ENCODE results near the gene CPNE2.
"Not testable (repeated sequence)": the region's sequence is repeated elsewhere in the genome, so short reads cannot be mapped to it uniquely, and the experiment has no call there.

Gene CPNE2

DNA sequence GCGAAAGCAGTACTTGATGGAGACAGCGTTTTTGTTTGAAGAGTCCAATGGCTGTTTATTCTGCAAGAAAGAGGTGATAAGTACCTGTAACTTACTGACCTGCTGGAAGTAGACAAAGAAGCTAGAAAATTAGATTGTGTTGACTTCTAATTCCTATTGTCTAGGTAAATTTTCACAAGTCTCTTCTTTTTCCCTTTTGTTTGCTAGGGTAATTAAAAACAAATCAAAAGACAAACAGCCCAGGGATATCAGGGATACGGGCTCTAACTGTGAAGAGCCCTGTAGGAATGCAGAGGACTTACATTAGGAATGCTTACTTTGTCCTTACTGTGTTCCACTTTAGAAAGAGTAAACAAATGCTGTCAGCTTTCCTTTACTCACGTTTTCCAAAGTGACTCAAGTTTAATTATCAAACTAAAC, 86.4 kb downstream of the CPNE2 start:
- no peak for DNase-seq

DNA sequence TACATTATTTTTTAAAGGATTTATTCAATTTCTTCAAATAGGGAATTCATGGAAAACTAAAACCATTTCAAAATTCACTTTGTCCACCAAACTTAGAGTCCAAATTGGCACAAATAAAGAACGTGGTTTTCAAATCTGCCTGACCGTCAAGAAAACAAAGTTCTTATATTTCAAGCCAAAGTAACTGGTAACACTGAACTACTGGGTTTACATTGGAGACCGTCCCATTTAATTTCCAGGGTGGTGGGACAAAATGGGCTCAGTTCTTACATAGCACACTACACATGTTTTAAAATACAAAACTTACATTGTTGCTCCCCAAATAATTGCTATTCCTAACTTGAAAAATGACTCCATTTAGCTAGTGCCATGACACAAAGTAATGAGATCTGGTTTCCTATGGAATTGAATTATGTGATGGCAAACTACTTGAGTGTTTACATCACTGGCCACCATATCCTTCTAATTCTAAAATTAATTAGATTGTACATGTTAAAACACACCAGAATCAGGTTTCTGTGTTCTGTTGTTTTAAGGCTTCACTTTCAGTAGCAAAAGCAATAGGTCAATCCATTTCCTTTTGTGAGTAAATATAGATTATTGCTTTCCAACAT, 86.9 kb downstream of the CPNE2 start:
- no peak for DNase-seq

DNA sequence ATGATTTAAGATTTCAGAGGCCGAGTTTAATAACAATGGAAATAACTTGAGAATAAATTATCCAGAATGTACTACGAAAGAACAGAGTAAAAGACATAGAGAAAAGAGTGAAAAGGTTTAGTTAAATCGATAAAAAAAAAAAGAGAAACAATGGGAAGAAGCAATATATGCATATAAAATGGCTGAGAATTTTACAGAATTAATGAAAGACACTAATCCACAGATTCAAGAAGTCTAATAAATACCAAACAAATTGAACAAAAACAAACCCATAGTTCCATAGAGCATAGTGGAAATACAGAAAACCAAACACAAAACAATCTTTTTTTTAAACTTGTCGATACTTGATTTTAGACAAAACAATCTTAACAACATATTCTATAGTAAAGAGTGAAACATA, 91.7 kb downstream of the CPNE2 start:
- no peak for DNase-seq

DNA sequence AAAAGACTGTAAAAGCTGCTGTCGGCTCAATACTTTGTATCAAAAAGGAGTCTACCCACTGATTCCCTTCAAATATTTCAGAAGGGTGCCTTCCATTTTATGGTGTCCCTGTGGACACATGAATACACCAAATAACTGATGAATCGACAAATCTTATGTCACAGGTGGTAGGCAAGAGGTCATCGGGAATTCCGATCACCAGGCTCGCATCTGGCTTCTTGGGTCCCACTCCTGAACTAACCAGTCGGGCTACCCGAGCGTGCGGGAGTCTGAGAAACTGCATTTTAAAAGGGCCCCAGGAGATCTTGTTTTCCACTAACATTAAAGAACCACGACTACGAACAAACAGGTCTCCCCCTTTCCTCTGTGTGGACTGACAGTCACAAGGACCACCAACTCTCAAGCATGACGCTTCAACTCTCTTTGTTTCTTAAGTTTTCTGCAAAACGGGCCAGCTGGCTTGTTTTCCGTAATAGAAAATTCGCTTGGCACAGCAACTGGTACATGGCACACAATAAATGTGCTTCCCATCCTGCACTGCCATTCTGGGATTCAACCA, 92.6 kb downstream of the CPNE2 start:
- DNase-seq, result peak; percentile 8

DNA sequence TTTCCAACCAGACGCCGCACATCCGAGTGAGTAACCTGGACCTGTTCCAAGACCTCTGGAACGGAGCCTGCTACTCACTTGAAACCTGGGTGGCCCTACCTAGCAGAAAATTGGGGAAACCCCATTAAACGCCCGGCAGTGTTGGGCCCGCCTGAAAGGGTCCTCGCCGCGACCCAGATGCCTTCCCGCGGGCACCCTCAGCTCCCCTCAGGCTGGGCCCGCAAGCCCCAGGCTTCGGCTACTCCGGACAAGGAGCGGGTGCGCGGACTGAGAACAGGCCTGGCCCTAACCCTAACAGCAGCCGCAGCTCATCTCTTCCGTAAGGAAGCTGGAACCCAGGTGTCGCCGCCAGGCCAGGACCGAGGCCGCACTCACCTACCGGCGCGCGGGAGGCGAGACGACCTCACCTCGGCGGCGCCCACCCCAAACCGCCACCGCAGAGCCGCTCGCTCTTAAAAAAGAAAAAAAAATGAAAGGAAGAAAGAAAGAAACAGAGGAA, 93.1 kb downstream of the CPNE2 start:
- peak; percentile 68 for DNase-seq

DNA sequence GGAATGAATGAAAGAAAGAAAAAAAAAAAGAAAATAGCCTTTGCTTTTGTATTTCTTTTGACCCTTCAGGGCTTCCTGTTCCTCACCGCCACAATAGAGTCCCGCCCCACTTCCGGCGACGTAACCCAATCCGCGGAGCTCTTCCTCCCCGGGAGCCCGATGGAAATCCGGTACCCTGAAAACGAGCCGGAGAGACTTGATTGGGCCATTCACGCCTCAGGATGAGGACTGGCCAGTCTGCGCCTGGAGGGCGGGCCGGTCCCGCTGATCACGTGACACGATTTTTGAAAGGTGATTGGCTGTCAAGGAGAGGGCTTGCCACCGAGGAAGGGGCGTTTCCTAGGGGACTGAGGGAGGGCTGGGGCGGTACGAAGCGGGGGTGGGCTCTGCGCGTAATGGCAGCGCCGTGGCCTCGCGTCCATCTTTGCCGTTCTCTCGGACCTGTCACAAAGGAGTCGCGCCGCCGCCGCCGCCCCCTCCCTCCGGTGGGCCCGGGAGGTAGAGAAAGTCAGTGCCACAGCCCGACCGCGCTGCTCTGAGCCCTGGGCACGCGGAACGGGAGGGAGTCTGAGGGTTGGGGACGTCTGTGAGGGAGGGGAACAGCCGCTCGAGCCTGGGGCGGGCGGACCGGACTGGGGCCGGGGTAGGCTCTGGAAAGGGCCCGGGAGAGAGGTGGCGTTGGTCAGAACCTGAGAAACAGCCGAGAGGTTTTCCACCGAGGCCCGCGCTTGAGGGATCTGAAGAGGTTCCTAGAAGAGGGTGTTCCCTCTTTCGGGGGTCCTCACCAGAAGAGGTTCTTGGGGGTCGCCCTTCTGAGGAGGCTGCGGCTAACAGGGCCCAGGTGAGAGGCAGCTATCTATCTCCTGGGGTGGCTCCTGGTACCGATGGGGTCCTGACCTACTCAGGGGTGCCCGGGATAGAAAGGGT, 93.8 kb downstream of the CPNE2 start, which contains the start of the genes PSME3IP1 and RSPRY1:
Gene PSME3IP1 (minus strand): TSS at position 95 of the 927 bp plus-strand sequence. CDS start 12,185 bp downstream, outside the sequence.
Gene RSPRY1 (plus strand): TSS at position 385 of the 927 bp plus-strand sequence. CDS start 18,330 bp downstream, outside the sequence.
- peak; percentile 100 for DNase-seq

DNA sequence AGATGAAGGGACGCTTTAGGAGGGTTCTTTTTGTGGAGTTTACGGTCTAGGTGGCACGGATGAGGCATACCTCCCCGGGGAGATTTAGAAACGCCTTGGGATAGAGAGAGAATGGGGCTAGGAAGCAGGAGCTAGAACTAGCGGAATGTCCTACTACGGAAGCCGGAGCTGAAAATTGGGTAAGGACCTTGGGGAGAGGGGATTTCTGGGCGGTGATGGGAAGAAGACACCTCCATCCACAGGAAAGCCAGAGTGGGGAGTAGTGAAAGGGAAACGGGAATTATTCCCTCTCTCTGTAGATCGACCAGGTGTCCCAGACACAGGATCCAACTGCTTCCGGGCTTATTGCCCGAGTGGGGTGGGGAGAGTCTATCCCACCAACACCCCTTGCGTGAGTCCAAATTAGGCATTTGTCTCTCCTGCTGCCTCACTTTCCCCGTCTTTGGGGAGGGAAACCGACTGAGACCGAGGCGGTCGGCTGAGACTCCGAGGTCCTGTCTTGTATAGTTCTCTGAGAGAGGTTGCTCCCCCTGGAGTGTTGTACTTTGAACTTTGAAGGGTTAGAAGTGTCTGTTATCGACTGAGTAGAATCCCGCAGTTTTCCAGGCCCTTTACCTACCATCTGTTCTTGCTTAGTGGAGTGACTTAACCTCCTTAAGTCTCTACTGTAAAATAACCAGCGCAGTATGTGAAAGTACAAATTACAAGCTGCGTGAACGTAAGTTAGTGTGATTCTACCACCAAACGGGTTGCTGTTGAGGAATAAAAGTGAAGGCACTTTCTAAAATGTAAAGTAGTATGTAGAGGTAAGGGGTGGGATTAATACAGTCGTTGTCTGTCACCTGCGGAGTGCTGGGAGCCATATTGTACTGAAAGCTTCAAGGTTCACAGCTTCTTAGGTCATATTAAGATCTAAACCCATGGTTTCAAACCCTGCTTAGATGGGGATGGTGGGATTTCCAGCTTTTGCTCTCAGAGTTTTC, 94.8 kb downstream of the CPNE2 start:
- DNase-seq, result peak; percentile 54

DNA sequence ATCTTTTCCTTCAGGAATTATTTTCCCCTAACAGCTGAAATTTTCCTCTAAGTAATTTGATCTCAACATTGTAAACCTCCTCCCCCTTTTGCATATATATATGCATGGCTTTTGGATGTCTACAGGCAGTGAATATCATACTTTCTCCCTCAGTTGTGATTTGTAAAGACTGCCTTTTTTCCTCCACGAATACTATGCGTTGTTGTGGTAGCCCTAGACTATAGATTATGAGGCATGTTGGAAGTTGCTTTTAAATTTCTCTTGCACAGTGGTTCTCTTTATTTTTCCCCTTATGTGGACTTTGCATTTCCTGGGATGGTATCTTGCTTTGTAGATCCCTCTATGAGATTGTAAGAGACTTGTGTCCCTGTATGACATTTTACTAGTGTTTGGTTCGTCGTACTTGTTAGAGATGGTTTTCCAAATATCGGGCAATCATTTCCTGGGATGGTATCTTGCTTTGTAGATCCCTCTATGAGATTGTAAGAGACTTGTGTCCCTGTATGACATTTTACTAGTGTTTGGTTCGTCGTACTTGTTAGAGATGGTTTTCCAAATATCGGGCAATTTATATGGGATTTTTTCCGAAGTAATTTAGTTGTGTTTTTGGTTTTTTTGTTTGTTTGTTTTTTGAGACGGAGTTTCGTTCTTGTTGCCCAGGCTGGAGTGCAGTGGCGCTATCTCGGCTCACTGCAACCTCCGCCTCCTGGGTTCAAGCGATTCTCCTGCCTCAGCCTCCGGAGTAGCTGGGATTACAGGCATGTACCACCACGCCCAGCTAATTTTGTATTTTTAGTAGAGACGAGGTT, 95.7 kb downstream of the CPNE2 start:
- DNase-seq, result not testable (repeated sequence)

DNA sequence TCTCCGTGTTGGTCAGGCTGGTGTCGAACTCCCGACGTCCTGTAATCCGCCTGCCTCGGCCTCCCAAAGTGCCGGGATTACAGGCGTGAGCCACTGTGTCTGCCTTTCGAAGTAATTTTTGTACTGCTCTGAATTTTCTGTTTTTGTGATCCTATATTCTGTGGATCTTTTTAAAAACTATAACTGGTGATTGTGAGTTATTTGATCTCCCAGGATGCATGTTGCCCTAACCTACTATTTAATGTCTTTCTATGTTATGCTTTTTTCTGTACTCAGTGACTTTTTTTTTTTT, 96.3 kb downstream of the CPNE2 start:
- DNase-seq, result no peak

DNA sequence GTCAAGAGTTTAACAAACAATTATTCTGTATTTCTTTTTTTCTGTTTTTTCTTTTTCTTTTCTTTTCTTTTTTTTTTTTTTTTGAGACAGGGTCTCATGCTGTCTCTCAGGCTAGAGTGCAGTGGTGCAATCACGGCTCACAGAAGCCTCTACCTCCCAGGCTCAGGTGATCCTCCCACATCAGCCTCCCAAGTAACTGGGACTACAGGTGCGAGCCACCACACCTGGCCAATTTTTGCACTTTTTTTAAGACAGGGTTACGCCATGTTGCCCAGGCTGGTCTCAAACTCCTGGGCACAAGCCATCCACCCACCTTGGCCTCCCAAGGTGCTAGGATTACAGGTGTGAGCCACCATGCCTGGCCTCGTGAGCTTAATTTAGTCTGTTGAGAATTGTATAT, 97.1 kb downstream of the CPNE2 start:
- DNase-seq, result not testable (repeated sequence)

DNA sequence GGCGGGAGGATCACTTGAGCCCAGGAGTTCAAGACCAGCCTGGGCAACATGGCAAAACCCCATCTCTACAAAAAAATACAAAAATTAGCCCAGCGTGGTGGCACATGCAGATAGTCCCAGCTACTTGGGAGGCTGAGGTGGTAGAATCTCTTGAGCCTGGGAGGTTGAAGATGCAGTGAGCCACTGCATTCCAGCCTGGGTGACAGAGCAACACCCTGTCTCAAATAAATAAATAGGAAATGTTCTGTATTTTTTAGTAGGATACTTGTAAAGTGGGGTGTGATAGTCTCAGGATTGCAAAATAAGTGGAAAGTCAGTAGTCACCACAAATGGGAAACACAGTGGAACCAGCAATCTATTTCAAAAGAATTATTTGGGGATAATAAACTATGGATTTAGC, 97.8 kb downstream of the CPNE2 start:
- DNase-seq, result no peak

DNA sequence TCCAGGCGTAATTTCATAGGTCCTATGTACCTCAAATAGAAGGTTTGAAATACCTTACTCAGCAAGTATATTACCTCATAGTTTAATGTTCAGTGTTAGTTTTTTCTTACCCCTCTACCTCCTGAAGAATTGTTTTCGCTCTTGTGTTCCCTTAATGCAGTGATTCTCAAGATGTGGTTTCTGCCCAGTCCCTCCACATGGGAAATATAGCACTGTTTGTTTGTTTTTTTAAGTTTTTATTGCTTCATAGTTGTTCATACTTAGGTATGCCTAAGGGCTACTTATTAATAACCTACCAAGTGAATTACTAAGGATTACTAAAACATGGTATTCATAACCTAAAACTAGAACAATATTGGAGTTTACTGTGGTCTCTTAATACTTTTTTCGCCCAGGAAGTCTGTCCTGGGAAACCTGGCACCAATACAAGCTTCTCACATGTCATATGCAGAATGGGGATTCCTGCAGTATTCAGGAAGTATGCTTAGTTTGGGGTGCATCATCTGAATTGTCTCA, 98.7 kb downstream of the CPNE2 start:
- DNase-seq, result no peak

DNA sequence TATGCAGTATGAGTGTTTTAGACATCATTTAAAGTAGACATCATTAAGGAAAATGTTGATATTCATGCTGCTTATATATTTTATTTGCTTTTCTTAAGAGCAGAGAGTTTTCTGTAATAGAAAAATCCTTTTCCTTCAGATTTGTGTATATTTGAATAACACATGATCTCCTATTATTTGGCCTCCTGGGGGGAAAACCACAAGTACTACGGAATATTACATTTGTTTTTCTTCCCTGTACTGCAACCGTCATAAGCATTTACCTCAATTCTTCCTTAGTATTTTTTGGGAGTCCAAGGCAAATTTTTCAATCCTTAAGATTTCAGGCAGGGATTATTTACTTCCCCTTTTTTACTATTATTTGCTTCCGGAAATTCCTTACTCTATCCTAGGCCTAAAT, 99.8 kb downstream of the CPNE2 start:
- DNase-seq, result no peak

DNA sequence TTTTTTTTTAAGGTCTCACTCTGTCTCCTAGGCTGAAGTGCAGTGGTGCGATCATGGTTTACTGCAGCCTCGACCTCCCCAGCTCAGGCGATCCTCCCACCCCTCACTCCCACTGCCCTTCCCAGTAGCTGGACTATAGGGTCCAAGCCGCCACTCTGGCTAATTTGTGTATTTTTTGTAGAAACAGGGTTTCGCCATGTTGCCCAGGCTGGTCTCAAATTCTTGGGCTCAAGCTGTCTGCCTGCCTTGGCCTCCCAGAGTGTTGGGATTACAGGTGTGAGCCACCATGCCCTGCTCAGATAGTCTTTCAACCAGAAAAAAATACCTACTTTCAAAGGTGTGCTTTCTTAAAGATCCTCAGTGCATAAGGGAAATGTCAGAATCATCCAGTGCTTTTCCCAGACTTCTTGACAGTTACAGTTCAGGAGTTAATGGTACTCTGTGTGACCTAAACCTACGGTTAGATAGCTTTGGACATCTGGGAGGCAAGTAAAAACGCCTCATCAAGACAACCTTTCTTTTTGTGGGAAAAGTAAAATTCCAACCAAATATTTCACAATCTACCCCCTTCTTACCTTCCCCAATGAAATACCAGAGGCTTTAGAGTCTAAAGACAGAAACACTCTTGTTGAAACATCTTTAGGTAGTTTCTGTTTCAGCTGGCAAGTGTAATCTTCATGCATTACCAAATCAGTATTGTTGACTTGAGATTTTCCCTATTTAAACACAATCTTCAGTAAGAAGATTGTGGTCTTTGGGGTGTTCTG, 100.5 kb downstream of the CPNE2 start:
- DNase-seq, result no peak

DNA sequence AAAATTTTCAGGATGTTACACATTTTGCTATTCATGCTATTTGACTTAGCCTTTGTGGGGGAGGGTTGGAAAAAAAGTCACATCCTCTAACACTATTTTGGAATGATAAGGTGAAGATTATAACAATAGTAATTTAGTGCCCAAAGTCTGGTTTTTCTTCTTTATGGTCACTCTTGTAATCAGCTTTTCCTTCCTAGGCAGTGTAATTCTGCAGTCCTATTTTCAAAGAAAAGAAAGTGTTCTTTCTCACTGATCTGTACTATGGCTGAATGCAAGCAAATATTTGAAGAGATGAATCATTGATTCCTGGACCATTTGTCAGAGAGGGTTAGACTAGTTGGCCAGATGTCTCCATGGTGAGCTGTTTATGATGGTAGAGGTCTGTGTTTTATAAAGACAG, 102.1 kb downstream of the CPNE2 start:
- DNase-seq, result no peak

DNA sequence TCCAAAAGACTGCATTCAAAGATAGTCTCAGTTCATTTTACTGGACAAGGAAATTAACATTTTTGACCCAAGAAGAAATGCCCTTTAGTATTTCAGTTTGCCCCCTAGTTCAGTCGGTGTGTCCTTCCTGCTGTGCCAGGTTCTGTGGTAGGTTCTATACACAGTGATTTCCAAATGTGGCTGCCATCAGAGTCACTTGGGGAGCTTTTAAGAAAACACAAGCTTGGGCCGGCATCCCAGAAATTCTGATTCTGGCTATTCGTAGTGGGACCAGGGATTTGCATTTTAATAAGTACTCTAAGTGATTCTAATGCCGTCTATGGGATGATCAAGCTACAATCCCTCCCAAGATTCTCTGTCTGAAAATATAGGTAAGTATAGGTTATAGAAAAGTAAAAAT, 103.9 kb downstream of the CPNE2 start:
- DNase-seq, result no peak

DNA sequence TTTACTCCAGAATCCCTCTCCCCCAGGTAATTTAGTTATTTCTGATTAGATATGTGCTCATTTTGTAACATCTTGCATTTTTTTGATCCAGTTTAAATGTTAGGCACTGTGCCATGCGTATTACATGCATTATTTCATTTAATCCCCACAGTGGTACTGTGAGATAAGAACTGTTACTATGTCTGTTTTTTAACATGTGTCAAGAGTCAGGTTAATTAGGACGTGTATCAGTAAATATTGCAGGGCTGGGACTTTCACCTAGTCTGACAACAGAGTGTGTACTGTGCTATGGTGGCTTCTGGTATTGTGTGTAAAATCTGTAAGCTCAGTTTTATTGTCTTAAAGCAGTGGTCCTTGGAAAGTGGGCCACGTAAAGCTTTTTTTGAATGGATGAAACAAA, 104.4 kb downstream of the CPNE2 start:
- DNase-seq, result no peak
